Astrocyte of the spinal cord (primary cell): ENCODE data around the gene HHIPL1.

Experiments
- DNase-seq: peaks from one replicate; pipeline ENCODE4 v3.0.0; 2011; ENCODE audit warnings: low read depth, low spot score
- H3K4me3 ChIP-seq: 2 replicates; pipeline ENCODE4 v1.5.1; 2011; ENCODE audit warnings: low read depth, mild to moderate bottlenecking, low read length, moderate library complexity
- in situ Hi-C: cut with HindIII; loops from 2 replicates; pipeline ENCODE4 v1.10.0; 2017; ENCODE audit warnings: low sequenced_read_pairs
- TF ChIP-seq, protein P1 (sequence below): IDR thresholded peaks from 2 replicates; pipeline ENCODE4 v1.5.1; 2012; ENCODE audit warnings: low read depth, mild to moderate bottlenecking, low read length, inconsistent platforms

The HHIPL1 gene

GRCh38 chr14:99701260-99701659, 56.3 kb downstream of the HHIPL1 start:
- H3K4me3 ChIP-seq = no peak overlapping the region
- TF ChIP-seq, protein P1, sequence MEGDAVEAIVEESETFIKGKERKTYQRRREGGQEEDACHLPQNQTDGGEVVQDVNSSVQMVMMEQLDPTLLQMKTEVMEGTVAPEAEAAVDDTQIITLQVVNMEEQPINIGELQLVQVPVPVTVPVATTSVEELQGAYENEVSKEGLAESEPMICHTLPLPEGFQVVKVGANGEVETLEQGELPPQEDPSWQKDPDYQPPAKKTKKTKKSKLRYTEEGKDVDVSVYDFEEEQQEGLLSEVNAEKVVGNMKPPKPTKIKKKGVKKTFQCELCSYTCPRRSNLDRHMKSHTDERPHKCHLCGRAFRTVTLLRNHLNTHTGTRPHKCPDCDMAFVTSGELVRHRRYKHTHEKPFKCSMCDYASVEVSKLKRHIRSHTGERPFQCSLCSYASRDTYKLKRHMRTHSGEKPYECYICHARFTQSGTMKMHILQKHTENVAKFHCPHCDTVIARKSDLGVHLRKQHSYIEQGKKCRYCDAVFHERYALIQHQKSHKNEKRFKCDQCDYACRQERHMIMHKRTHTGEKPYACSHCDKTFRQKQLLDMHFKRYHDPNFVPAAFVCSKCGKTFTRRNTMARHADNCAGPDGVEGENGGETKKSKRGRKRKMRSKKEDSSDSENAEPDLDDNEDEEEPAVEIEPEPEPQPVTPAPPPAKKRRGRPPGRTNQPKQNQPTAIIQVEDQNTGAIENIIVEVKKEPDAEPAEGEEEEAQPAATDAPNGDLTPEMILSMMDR = no peak
- DNase-seq = no peak
- in situ Hi-C loops = no loop called here

- in situ Hi-C loops = no loop called here
- DNase-seq = no peak
- H3K4me3 ChIP-seq = no peak overlapping the region
- TF ChIP-seq, protein P1 = no peak
Measured at GRCh38 chr14:99702115-99702514, 57.2 kb downstream of the HHIPL1 start.

DNA sequence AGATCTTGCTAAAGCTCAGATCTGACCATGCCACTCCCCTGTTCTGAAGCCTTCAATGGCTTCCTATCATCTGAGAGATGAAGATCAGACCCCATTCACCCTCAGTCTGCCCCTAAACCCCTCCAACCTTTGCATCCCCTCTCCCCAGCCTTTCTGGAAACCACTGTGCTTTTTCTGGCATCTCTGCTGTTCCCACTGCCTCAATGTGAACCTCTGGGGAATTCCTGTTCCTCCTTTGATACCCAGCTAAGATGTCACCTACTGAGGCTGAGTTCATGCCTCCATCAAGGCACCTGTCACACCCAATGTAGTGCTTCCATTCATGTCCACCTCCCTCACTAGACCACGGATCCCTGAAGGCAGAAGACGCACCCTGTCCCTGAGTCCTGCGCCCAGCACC, 58.5 kb downstream of the HHIPL1 start:
- no peak overlapping the region for H3K4me3 ChIP-seq
- TF ChIP-seq, protein P1 = no peak
- in situ Hi-C loops = no loop called here
- DNase-seq = no peak

GRCh38 chr14:99704037-99704436, 59.1 kb downstream of the HHIPL1 start:
- no peak overlapping the region for H3K4me3 ChIP-seq
- no peak for DNase-seq
- in situ Hi-C loops = no loop called here
- TF ChIP-seq, protein P1 = no peak

DNA sequence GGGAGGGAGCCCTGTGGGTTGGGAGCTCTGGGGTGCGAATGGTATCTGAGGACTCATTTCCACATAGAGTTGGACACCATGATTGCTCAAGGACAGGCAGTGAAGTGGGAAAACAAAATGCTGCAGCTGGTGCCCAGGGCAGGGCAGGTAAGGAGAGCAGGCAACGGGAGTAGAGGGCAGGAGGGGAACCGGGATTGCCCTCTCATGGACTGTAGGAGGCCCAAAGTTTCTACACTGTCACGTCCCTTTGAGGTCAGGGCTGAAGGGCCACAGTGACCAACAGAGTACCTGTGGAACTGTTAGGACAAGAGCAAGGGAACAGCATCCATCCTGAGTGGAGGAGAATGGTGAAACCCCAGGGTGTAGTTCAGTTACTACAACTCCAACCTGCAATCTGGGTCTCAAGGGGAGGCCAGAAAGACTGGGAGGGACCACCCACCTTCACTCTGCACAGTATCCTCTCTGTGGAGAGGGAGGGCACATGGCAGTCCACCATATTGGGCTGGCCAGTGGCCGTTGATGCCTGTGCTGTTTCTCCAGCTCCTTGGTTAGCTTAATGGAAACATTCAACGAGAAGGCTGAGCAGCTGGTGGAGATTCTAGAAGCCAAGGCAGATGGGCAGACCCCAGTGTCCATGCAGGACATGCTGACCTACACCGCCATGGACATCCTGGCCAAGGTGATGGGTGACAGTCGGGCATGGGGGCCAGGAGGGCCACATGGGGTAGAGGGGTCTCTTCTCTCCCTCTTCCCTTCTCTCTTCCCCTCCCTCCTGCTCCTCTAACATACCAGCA, 61.4 kb downstream of the HHIPL1 start:
- in situ Hi-C loops = no loop called here
- TF ChIP-seq, protein P1 = no peak
- DNase-seq = no peak

GRCh38 chr14:99707420-99707819, 62.5 kb downstream of the HHIPL1 start:
- no peak overlapping the region for H3K4me3 ChIP-seq
- DNase-seq = no peak
- in situ Hi-C loops = no loop called here
- TF ChIP-seq, protein P1 = no peak

More for the DNA sequence above, 61.4 kb downstream of the HHIPL1 start:
- H3K4me3 ChIP-seq = no peak overlapping the region
